ENCODE data around the gene WNT7B.

Gene WNT7B

GRCh38 chr22:45977003-45977411 lies at the start of gene WNT7B:
WNT7B (minus strand) TSS chr22:45977162; CDS start chr22:45976754, 408 bp downstream.
- no peak for DNase-seq (ENCODE audit: low read depth in 4 of 4, low spot score in 1 of 4)

- no peak for DNase-seq (ENCODE audit: low read depth in 4 of 4, low spot score in 1 of 4)
Observed at GRCh38 chr22:46025973-46026898, 49.3 kb upstream of the WNT7B start.

GRCh38 chr22:46025225-46025972 lies 48.4 kb upstream of the WNT7B start:
- DNase-seq (ENCODE audit: low read depth in 4 of 4, low spot score in 1 of 4) = no peak

GRCh38 chr22:46024136-46024840 lies 47.3 kb upstream of the WNT7B start:
- no peak for DNase-seq (ENCODE audit: low read depth in 4 of 4, low spot score in 1 of 4)

- no peak for DNase-seq (ENCODE audit: low read depth in 4 of 4, low spot score in 1 of 4)
Observed at GRCh38 chr22:46023558-46023981, 46.6 kb upstream of the WNT7B start.

GRCh38 chr22:46022881-46023512 lies 46.0 kb upstream of the WNT7B start:
- DNase-seq (ENCODE audit: low read depth in 4 of 4, low spot score in 1 of 4) = no peak

GRCh38 chr22:46021577-46021976 lies 44.6 kb upstream of the WNT7B start:
- no peak for DNase-seq (ENCODE audit: low read depth in 4 of 4, low spot score in 1 of 4)

GRCh38 chr22:46019351-46019750 lies 42.4 kb upstream of the WNT7B start:
- no peak for DNase-seq (ENCODE audit: low read depth in 4 of 4, low spot score in 1 of 4)

GRCh38 chr22:46018859-46019258 lies 41.9 kb upstream of the WNT7B start:
- no peak for DNase-seq (ENCODE audit: low read depth in 4 of 4, low spot score in 1 of 4)

- no peak for DNase-seq (ENCODE audit: low read depth in 4 of 4, low spot score in 1 of 4)
Observed at GRCh38 chr22:46017166-46017565, 40.2 kb upstream of the WNT7B start.

GRCh38 chr22:46013460-46014416 lies 36.8 kb upstream of the WNT7B start:
- peak; percentile 69 to 90 (median 84) for DNase-seq (ENCODE audit: low read depth in 4 of 4, low spot score in 1 of 4)

GRCh38 chr22:46012881-46013281 lies 35.9 kb upstream of the WNT7B start:
- DNase-seq (ENCODE audit: low read depth in 4 of 4, low spot score in 1 of 4) = no peak

- DNase-seq (ENCODE audit: low read depth in 4 of 4, low spot score in 1 of 4) = no peak
Observed at GRCh38 chr22:46012182-46012880, 35.4 kb upstream of the WNT7B start.

- no peak for DNase-seq (ENCODE audit: low read depth in 4 of 4, low spot score in 1 of 4)
Observed at GRCh38 chr22:46011627-46012181, 34.7 kb upstream of the WNT7B start.

GRCh38 chr22:46010951-46011626 lies 34.1 kb upstream of the WNT7B start:
- DNase-seq (ENCODE audit: low read depth in 4 of 4, low spot score in 1 of 4) = no peak

- no peak for DNase-seq (ENCODE audit: low read depth in 4 of 4, low spot score in 1 of 4)
Observed at GRCh38 chr22:46010207-46010867, 33.4 kb upstream of the WNT7B start.

GRCh38 chr22:46009730-46010129 lies 32.8 kb upstream of the WNT7B start:
- no peak for DNase-seq (ENCODE audit: low read depth in 4 of 4, low spot score in 1 of 4)

All from stimulated activated CD4-positive, alpha-beta T cell treated with anti-CD3 and anti-CD28 coated beads, Interleukin-1b, Interleukin-23, amount 100 ng/mL, for 24 hours (primary cell).